Keratinocyte (primary cell): Measurements from ENCODE around the gene SLC2A9.

ENCODE experiments used
- EZH2 ChIP-seq: IDR thresholded peaks from one replicate; pipeline ENCODE4 v1.6.1; 2012; ENCODE audit warnings: inconsistent platforms, mild to moderate bottlenecking, low read length, moderate library complexity
- TF ChIP-seq, protein P1 (sequence below), 3 experiments: IDR thresholded peaks in 1 of 3; conservative IDR thresholded peaks in 1 of 3; optimal IDR thresholded peaks in 1 of 3; 2 replicates in 2 of 3; 3 replicates in 1 of 3; pipeline versions ENCODE3 to v1.5.1; 2011; ENCODE audit warnings: low read length in 3 of 3, mild to moderate bottlenecking in 3 of 3, moderate library complexity in 2 of 3, control low read depth in 1 of 3, inconsistent platforms in 1 of 3; ENCODE audit not compliant: insufficient read depth in 2 of 3; ENCODE audit errors: extremely low read depth in 1 of 3

DNA sequence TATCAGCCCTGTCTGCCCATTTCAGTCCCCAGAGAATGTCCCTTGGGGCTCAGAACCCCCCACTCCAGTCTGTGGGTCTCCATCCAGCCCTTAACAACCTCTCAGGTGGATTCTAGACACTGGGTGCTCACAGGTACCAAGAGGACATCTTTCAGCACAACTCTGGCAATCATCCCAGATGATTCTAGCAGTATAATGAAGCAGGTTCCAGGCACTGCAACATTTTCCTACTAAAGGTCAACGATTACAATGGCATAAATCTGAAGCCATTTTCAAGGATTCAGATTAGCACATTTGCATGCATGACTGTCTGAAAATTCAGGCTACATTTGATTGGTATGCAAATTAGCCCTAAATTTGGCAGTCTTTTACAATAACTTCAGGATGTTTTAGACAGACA lies 10.0 kb downstream of the SLC2A9 start:
- TF ChIP-seq, protein P1, sequence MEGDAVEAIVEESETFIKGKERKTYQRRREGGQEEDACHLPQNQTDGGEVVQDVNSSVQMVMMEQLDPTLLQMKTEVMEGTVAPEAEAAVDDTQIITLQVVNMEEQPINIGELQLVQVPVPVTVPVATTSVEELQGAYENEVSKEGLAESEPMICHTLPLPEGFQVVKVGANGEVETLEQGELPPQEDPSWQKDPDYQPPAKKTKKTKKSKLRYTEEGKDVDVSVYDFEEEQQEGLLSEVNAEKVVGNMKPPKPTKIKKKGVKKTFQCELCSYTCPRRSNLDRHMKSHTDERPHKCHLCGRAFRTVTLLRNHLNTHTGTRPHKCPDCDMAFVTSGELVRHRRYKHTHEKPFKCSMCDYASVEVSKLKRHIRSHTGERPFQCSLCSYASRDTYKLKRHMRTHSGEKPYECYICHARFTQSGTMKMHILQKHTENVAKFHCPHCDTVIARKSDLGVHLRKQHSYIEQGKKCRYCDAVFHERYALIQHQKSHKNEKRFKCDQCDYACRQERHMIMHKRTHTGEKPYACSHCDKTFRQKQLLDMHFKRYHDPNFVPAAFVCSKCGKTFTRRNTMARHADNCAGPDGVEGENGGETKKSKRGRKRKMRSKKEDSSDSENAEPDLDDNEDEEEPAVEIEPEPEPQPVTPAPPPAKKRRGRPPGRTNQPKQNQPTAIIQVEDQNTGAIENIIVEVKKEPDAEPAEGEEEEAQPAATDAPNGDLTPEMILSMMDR (optimal IDR thresholded peaks at IDR 0.05 in 1 of 3, IDR thresholded peaks at IDR 0.05 in 1 of 3, conservative IDR thresholded peaks at IDR 0.05 in 1 of 3; ENCODE audit: extremely low read depth in 1 of 3, insufficient read depth in 2 of 3, low read length in 3 of 3) = no peak
- TF ChIP-seq EZH2 = no peak
